Femur (tissue), 1 donor: ENCODE results near the gene ITSN1.

Experiments used
- DNase-seq: peaks from one replicate; pipeline ENCODE4 v3.0.0-alpha.2; 2017

The ITSN1 gene

DNA sequence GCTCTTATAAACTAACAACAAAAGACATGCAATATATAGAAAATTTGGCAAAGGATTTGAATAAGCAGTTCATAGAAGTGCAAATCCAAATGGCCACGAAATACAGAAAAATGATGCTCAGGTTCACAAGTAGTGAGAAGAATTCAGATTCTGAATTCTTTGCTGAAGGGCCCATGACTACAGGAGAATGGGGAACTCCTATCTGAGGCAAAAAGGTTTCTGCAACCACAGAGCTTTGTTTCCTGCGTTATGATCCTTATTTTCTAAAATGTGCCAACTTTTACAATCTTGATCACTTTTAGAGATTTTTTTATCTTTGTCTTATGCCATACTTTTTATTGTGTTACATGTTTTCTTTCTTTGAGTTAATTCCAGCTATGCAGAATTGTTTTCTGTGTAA is 91.3 kb downstream of the ITSN1 start:
- no peak for DNase-seq

DNA sequence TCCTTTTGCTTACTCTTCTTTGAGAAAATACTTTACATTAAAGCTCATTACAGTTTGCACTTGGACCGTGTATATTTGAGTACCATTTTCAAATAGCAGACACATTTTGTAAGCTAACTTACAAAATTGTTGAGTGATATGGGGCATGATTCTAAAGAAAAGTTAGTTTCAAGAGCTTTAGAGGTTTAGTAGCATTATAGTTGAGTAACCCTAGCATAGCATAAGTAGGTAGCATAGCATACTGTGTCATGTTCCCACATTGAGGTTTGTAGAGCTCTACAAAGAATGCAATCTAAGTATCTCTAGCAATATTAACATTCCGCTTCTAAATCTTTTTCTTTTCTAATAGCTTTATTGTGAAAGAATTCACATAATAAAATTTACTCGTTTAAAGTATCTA is 92.0 kb downstream of the ITSN1 start:
- DNase-seq = no peak

DNA sequence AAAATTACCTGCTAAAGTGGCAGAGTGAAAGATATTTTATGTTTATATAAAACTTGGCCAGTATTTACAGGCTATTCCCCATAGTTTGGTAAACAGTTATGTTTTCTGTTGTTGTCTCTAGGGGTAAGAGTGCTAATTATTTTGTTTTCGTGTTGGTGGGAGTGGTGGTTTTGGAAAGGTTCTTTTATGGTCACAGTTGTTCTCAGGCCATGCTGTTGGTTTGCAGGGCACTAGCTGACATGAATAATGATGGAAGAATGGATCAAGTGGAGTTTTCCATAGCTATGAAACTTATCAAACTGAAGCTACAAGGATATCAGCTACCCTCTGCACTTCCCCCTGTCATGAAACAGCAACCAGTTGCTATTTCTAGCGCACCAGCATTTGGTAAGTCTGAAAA is 92.5 kb downstream of the ITSN1 start:
- no peak for DNase-seq

DNA sequence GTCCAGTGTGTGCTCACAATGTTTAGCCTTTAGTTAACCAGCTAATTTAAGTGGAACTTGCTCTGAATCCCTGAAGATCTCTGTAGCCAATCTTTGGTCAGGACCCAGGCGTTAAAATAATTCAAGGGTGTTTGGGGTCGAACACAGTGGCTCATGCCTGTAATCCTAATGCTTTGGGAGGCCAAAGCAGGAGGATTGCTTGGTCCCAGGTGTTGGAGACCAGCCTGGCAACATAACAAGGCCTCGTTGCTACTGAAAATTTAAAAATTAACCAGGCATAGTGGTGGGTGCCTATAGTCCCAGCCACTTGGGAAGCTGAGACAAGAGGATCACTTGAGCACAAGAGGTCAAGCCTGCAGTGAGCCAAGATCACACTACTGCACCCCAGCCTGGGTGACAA is 94.3 kb downstream of the ITSN1 start:
- DNase-seq = no peak

DNA sequence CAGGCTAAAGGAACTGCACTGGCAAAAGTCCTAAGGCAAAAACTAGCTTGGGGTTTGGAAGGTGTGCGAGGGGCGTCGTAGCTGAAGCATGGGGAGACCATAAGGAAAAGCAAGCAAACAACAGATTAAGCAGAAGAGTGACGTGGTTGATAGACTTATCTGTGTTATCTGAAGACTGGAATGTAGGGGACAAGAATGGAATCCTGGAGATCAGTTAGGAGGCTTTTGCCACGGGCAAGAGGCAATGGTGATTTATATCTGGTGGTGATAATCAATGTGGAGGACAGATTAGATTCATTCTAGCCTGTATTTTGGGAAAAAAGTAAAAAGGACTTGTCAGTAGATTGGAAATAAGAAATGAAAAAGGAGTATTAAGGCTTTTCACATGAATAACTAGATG is 97.4 kb downstream of the ITSN1 start:
- no peak for DNase-seq

DNA sequence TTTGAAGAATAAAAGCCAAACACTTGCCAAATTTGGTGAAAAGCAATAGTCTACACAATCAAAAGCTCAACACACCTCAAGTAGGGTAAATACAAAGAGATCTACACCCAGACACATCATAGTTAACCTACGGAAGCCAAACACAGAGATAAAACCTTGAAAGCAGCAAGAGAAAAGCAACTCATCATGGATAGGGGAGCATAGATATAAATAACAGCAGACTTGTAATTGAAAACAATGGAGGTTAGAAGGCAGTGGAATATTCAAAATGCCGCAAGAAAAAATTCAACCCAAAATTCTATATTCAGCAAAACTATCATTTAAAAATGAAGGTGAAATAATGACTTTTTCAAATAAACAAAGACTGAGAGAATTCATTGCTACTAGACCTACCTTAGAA is 105.1 kb downstream of the ITSN1 start:
- no peak for DNase-seq

DNA sequence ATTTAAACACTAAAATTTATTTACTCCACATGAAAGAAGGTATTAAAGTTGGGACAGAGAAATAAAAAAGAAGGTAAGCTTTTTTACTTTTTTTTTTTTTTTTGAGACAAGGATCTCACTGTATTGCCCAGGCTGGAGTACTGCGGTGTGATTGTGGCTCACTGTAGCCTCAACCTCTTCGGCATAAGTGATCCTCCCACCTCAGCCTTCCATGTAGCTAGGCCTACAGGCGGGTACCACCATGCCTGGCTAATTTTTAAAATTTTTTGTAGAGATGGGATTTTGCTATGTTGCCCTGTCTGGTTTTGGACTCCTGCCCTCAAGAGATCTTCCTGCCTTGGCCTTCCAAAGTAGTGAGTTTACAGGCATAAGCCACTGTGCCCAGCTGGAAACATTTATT is 106.6 kb downstream of the ITSN1 start:
- no peak for DNase-seq

DNA sequence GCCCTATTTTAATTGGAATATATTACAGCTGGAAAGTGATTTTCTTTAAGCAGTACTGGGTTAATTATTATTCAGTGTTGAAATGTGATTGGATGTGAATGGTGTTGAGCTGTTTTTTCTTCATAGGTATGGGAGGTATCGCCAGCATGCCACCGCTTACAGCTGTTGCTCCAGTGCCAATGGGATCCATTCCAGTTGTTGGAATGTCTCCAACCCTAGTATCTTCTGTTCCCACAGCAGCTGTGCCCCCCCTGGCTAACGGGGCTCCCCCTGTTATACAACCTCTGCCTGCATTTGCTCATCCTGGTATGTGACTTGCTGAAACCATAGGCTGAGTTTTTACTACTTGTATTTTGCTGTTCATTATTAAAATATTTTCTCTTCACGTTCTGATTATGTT is 107.7 kb downstream of the ITSN1 start:
- peak; percentile 31 for DNase-seq

DNA sequence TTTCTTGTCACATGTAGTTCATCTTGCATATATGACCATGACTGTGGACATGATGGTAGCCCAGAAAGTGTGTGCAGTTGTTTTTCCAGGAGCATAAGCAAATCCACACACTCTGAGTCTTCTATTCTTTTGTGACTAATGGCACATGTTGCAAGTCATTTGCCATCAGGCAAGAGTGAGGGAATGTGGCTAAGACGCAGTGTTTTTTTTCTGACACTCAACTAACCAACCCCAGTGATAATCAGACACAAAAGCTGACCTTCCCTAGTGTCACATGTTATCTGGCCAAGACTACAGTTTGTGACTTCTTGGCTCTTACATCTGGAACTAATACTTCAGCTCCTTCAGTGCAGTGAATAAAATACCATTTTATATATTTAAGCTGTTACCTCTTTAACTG is 108.8 kb downstream of the ITSN1 start:
- no peak for DNase-seq

DNA sequence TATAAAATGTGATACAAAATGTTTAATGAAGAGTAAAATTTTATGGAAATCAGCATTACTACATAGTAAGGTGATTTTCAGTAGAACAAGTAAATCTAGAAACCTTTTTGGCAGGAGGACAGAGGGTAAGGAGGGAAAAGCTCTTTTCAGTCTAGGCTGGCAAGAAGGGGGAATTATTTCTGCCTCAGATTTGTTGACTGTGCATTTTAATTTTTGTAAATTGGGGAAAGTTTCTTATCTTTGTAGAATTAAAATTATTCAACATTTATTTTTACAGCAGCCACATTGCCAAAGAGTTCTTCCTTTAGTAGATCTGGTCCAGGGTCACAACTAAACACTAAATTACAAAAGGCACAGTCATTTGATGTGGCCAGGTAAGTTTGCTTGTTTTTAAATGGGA is 109.2 kb downstream of the ITSN1 start:
- DNase-seq = no peak

DNA sequence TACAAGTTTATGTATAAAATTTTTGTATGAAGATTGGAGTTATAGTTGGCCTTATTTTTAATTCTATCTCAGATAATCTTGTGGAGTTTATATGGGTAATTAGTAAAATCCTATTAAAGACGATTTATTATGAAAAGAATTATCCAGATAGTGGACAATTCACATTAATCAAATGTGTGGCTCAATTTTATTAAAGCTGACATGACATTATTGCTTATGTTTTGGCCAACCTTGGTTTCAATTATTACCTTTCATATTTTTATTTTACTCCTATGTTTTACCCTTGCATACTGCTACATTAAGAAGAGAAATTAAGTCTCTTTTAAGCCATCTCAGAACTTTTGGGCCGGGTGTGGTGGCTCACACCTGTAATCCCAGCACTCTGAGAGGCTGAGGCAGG is 110.0 kb downstream of the ITSN1 start:
- no peak for DNase-seq

DNA sequence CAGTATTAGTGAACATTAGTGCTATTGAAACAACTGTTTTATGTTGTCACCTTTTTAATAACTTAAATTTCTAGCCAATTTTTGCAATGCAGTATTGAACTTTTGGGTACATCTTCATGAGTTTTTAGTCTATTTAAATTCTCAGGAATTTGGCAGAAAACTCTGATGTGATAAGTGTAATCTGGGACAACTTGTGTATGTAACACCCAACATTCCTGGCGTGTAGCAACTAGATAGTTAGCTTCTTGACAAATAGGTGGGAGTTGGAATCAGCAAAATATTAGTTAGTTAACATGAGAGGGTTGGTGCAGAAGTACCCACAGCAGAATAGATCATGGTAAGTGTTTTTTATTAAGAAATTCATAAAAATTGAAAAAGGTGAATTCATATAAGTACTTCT is 111.6 kb downstream of the ITSN1 start:
- no peak for DNase-seq

DNA sequence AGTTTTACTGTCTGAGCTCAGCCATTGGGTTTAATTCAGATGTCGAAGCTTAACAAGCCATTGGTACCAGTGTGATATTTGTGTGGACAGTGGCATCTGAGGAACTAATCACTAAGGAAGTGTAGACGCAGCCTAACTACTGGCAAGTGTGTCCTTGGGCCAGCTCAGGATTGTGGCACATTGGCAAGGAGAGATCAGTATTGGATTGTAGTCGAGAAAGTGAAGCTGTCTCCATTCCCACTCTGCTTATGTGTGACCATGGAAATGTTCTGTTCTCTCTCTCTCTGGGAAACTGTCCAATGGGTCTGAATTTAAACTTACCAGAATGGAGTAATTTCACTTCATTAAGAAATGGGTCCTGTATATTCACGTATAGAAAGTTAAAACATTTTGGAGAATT is 112.2 kb downstream of the ITSN1 start:
- DNase-seq = no peak

DNA sequence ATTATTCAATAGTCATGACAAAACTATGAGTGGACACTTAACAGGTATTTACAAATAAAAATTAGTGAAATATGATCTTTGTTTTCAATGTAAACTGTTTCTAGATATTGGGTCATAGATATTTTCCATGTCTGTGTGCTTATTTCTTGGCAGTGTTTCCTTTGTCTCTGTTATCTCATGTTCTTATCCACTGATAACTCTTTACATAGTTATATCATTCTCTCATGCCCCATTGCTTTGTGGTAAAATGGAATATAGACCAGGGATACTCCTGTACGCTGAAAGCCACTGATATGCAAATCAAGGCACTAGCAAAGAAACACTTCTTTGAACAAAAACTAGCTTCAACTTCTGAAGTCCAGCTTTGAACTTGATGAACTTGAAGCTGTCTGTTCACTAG is 113.1 kb downstream of the ITSN1 start:
- DNase-seq = no peak

DNA sequence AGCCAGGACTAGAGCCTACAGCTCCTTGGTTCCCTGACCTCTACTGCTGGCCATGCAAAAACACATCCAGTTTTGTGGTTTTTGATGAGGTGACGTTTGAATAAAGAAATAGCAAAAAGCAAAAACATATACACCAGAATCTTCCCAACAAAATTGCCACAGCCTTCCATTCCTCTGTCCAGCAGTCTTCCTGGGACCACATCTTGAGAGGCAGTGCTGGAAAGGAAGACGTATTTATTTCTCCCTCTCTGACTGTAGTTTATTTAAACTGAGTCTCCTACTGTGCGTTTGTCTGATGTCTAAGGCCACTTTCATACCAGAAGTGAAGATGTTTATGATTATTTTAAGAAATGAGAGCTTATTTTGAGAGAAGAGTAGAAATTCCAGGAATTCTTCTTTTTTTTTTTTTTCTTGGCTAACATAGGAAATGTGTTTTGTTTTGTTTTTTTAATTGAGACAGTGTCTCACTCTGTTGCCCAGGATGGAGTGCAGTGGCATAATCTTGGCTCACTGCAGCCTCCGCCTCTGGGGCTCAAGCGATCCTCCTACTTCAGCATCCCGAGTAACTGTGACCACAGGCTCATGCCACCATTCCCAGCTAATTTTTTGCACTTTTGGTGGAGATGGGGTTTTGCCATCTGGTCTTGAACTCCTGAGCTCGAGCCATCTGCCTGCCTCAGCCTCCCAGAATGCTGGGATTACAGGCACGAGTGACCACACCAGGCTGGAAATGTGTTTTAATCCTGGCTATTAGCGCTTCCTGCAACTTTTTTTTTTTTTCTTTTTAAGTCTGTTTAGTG is 118.5 kb downstream of the ITSN1 start:
- no peak for DNase-seq

DNA sequence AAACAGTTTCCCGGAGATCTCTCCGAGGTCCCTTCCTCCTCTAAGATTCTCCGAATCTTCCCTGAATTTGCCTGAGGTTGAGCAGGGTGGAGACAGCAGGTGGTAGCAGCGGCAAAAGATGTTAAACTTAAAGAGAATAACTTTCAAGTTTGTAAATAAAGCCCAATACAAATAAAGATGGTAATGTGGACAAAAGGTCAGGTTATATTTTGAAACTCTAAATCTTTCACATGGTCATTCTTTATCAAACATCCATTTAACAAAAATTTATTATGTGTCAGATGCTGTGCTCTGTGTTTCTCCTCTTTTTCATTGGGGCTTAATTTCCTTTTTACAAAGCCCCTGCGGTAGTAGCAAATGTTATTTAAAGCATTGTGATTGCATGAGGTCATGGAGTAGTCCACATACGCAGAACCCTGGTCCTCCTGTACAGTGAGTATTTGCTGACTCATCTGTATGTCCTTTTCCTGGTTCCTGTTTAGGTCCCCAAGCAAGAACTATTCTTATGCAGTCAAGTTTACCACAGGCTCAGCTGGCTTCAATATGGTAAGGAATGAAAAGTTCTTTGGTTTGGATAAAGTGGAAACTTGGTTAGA is 119.2 kb downstream of the ITSN1 start:
- DNase-seq = peak; percentile 29

DNA sequence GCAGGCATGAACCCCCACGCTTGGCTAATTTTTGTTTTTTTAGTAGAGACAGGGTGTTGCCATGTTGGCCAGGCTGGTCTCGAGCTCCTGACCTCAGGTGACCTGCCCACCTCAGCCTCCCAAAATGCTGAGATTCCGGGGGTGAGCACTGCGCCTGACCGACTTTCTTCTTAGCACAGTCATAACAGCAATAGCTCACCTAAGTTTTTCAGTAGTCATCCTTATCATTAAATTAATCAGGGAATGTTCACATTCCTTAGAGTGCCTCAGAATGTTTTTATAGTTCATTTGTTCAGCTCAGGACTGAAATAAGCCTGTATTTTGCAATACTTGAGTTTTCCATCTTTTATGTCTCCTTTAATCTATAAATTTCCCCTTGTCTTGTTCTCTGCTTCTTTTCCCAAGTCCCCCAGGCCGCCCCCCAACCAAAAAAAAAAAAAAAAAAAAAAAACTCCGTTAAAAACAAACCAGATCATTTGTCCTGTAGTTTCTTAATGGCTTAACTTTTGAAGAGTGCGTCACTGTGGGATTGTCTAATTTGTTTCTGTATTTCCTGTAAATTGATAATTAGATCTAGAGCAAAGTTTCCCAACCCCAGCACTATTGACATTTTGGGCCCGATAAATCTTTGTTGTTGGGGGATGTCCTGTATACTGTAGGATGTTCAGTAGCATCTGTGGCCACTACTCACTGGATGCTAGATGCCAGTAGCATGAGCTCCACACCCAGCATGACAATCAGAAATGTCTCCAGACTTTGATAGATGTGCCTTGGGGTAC is 120.7 kb downstream of the ITSN1 start:
- DNase-seq = no peak

DNA sequence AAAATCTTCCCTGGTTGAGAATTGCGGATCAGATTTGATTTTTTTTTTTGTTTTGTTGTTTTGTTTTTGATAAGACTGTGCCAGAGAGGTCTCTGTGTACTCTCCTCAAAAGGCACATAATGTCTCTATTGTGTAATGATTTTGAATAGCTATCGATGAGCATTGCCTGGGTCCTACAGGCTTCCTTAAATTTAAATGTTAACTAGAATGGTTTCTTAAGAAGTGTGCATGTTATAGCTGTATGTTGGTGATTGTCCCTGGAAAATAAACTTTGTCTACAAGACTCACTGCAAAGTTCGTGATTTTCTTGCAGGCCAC is 121.2 kb downstream of the ITSN1 start:
- no peak for DNase-seq

DNA sequence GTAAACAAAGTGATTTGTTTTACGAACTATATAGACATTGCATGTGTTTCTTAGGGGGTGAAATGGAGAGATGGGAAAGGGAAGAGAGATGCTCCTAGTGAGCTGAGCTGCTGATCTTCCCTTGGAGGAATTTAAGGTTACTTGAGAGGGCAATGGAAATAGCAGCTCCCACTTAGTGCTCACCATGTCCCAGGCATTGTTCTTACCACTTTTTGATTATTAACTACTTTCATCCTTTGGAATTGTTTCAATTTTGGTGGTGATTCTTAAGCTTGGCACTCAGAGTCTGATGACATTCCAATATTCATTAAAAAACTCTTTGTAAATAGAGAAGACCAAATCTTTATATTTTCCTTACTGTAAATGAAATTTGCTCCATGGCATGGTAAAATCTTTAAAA is 124.9 kb downstream of the ITSN1 start:
- DNase-seq = no peak

DNA sequence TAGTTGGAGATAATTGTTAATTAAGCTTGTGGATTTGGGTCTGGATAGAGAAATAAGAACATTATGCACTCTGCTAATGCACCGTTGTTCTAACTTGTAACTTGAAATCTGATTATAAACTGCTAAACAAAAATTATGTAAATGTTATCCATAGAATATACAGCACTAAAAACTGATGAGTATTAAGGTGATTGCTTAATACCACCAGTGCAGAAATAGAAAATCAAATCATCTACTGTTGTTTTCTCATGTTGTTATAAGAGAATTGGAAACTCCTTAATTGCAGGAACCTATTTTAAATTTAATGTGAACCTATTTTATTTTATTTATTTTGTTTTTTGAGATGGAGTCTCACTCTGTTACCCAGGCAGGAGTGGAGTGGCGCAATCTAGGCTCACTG is 125.7 kb downstream of the ITSN1 start:
- DNase-seq = no peak

DNA sequence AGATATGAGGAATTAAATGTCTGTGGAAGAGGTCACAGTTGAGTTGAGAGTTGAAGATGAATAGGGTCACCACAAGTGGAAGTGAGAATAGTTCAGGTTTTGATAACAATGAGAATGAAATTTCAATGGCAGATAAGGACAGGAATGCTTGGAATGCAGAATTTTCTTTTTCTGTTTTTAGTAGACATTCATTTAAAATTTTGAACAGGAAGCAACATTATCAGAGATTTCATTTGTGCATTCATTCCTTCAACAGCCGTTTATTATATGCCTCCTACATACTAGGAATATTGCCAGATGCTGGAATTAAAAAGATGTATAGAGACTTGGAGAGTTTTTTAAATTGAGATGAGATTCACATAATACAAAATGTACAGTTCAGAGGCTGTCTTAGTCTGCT is 126.8 kb downstream of the ITSN1 start:
- DNase-seq = no peak

DNA sequence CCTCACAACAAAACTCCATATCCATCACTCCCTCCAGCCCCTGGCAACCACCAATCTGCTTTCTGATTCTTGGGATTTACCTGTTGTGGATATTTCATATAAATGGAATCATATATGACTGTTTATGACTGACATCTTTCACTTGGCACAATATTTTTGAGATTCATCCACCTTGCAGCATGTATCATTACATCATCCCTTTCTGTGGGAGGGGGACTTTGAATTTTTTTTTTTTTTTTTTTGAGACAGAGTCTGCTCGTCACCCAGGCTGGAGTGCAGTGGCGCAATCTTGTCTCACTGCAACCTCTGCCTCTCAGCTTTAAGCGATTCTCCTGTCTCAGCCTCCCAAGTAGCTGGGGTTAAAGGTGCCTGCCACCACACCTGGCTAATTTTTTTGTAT is 128.2 kb downstream of the ITSN1 start:
- no peak for DNase-seq

DNA sequence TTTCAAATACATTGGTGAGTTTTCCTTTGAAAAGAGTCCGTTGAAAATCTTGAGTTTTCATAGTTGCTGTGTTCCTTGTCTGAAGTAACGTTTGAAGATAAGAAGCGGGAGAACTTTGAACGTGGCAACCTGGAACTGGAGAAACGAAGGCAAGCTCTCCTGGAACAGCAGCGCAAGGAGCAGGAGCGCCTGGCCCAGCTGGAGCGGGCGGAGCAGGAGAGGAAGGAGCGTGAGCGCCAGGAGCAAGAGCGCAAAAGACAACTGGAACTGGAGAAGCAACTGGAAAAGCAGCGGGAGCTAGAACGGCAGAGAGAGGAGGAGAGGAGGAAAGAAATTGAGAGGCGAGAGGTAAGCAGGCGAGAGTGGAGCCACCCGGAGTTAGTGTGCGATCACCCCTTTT is 129.7 kb downstream of the ITSN1 start:
- no peak for DNase-seq

DNA sequence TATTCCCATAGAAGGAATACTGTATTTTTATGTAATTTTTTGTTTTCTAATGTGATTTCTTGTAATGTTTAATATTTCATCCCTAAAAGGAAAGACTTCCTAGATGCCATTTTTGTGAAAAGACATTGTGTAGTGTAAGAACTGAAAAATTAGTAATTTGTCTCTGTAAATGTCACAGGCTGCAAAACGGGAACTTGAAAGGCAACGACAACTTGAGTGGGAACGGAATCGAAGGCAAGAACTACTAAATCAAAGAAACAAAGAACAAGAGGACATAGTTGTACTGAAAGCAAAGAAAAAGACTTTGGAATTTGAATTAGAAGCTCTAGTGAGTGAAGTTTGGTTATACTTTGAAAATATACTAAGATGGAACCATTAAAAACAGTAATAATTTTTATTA is 132.2 kb downstream of the ITSN1 start:
- no peak for DNase-seq
